GM23338 (cell line): ENCODE data around the gene SFT2D1. TPM values are rescaled to one million over a fixed set of nuclear protein-coding genes. Genes with fewer than 3 reads are reported as not detected.

Experiments
- ATAC-seq: fragments of 200-7000 bp; cut with Tn5 transposase; 3 replicates; pipeline ENCODE4 v1.9.1; 2020
- DNase-seq: peaks from one replicate; pipeline ENCODE4 v3.0.0-alpha.2; 2015; ENCODE audit warnings: low spot score
- H2AFZ ChIP-seq: fragments of 200-600 bp; sonication (generic); 2 replicates; pipeline ENCODE4 v1.8.0; 2016; ENCODE audit warnings: antibody characterized with exemption, mild to moderate bottlenecking, moderate library complexity
- H3F3A ChIP-seq: fragments of 200-600 bp; sonication (generic); replicated peaks from 2 replicates; pipeline ENCODE4 v1.8.0; 2017; ENCODE audit warnings: antibody characterized with exemption, mixed run types, low read depth
- H3K27ac ChIP-seq: fragments of 200-600 bp; sonication (generic); 2 replicates; pipeline ENCODE4 v1.6.1; 2016; ENCODE audit warnings: low read depth
- H3K27me3 ChIP-seq: fragments of 200-600 bp; sonication (generic); 2 replicates; pipeline ENCODE4 v1.8.0; 2016; ENCODE audit warnings: mild to moderate bottlenecking, mixed run types, moderate library complexity; ENCODE audit not compliant: insufficient read depth
- H3K36me3 ChIP-seq: fragments of 200-600 bp; sonication (generic); 2 replicates; pipeline ENCODE4 v1.8.0; 2016; ENCODE audit warnings: mild to moderate bottlenecking; ENCODE audit not compliant: insufficient read depth
- H3K4me1 ChIP-seq: fragments of 200-600 bp; sonication (generic); 2 replicates; pipeline ENCODE4 v1.8.0; 2016; ENCODE audit warnings: mild to moderate bottlenecking, moderate library complexity; ENCODE audit not compliant: insufficient read depth
- H3K4me2 ChIP-seq: fragments of 200-600 bp; sonication (generic); 2 replicates; pipeline ENCODE4 v1.7.1; 2017; ENCODE audit warnings: mixed run types
- H3K4me3 ChIP-seq: fragments of 200-600 bp; sonication (generic); 2 replicates; pipeline ENCODE4 v1.6.1; 2016; ENCODE audit warnings: mixed run types
- H3K79me2 ChIP-seq: fragments of 200-600 bp; sonication (generic); replicated peaks from 2 replicates; pipeline ENCODE4 v1.8.0; 2017; ENCODE audit warnings: mild to moderate bottlenecking; ENCODE audit not compliant: insufficient read depth
- H3K9me2 ChIP-seq: fragments of 200-600 bp; sonication (generic); 2 replicates; pipeline ENCODE4 v1.8.0; 2017; ENCODE audit not compliant: insufficient read depth
- H4K20me1 ChIP-seq: fragments of 200-600 bp; sonication (generic); replicated peaks from 2 replicates; pipeline ENCODE4 v1.8.0; 2017; ENCODE audit warnings: mild to moderate bottlenecking; ENCODE audit not compliant: insufficient read depth
- H3K27ac Mint-ChIP-seq: 2 replicates; pipeline ENCODE4 v1.8.0; 2020; ENCODE audit warnings: inconsistent platforms, mild to moderate bottlenecking, moderate library complexity, mixed read lengths
- H3K27me3 Mint-ChIP-seq: 3 replicates; pipeline ENCODE4 v1.8.0; 2022; ENCODE audit warnings: low read depth, mild to moderate bottlenecking, moderate library complexity, mixed read lengths, inconsistent platforms; ENCODE audit not compliant: insufficient read depth, poor library complexity
- H3K36me3 Mint-ChIP-seq: 3 replicates; pipeline ENCODE4 v1.8.0; 2021; ENCODE audit warnings: low read depth, mild to moderate bottlenecking, inconsistent platforms, moderate library complexity, mixed read lengths
- H3K4me1 Mint-ChIP-seq: 3 replicates; pipeline ENCODE4 v1.8.0; 2020; ENCODE audit warnings: mild to moderate bottlenecking, inconsistent platforms, mixed read lengths
- H3K4me3 Mint-ChIP-seq: 3 replicates; pipeline ENCODE4 v1.8.0; 2021; ENCODE audit warnings: moderate library complexity, mild to moderate bottlenecking, inconsistent platforms, mixed read lengths
- H3K9me3 Mint-ChIP-seq: 3 replicates; pipeline ENCODE4 v1.8.0; 2020; ENCODE audit warnings: moderate library complexity, mild to moderate bottlenecking, inconsistent platforms, mixed read lengths
- CREB1 ChIP-seq: fragments of 250-450 bp; sonication (Bioruptor Pico); IDR thresholded peaks from 2 replicates; pipeline ENCODE4 v1.5.0; 2020; ENCODE audit warnings: low read depth, mild to moderate bottlenecking, moderate library complexity
- CTCF ChIP-seq, 2 experiments: fragments of 200-600 bp in 1 of 2; sonication (generic) in 1 of 2; conservative IDR thresholded peaks; 2 replicates each; pipeline versions ENCODE4 v1.5.1 to v1.6.1; 2016 to 2017; ENCODE audit warnings: antibody characterized with exemption in 2 of 2, low read depth in 2 of 2, mild to moderate bottlenecking in 2 of 2, moderate library complexity in 1 of 2
- ETS1 ChIP-seq: IDR thresholded peaks from 2 replicates; pipeline ENCODE4 v1.6.1; 2016; ENCODE audit warnings: antibody characterized with exemption
- EZH2 ChIP-seq: fragments of 200-600 bp; sonication (generic); IDR thresholded peaks from one replicate; pipeline ENCODE4 v1.8.0; 2017; ENCODE audit warnings: antibody characterized with exemption, mild to moderate bottlenecking, low read depth; ENCODE audit not compliant: unreplicated experiment
- EZH2phosphoT487 ChIP-seq: fragments of 200-600 bp; sonication (generic); IDR thresholded peaks from one replicate; pipeline ENCODE4 v1.8.1; 2018; ENCODE audit warnings: antibody characterized with exemption; ENCODE audit not compliant: unreplicated experiment
- JUNB ChIP-seq: IDR thresholded peaks from one replicate; pipeline ENCODE4 v1.6.1; 2016; ENCODE audit warnings: antibody characterized with exemption; ENCODE audit not compliant: unreplicated experiment
- NANOG ChIP-seq: IDR thresholded peaks from 2 replicates; pipeline ENCODE4 v1.6.1; 2016; ENCODE audit warnings: antibody characterized with exemption, borderline replicate concordance
- POLR2AphosphoS5 ChIP-seq: IDR thresholded peaks from 2 replicates; pipeline ENCODE4 v1.6.1; 2016; ENCODE audit warnings: antibody characterized with exemption, low read depth
- REST ChIP-seq: IDR thresholded peaks from one replicate; pipeline ENCODE4 v1.6.1; 2018; ENCODE audit warnings: antibody characterized with exemption; ENCODE audit not compliant: unreplicated experiment
- STAT1 ChIP-seq: IDR thresholded peaks from one replicate; pipeline ENCODE4 v1.6.1; 2016; ENCODE audit warnings: antibody characterized with exemption; ENCODE audit not compliant: unreplicated experiment
- ZNF114 ChIP-seq: fragments of 250-450 bp; sonication (Bioruptor Pico); IDR thresholded peaks from 2 replicates; pipeline ENCODE4 v1.5.0; 2020; ENCODE audit warnings: mild to moderate bottlenecking, moderate library complexity
- ZNF331 ChIP-seq: fragments of 250-450 bp; sonication (Bioruptor Pico); IDR thresholded peaks from 2 replicates; pipeline ENCODE4 v1.5.0; 2020; ENCODE audit warnings: low read depth, mild to moderate bottlenecking, moderate library complexity
- ZNF462 ChIP-seq: fragments of 250-450 bp; sonication (Bioruptor Pico); IDR thresholded peaks from 2 replicates; pipeline ENCODE4 v1.5.0; 2020; ENCODE audit warnings: mild to moderate bottlenecking, moderate library complexity
- polyA plus RNA-seq: library from polyadenylated mRNA; unstranded; fragments of >200 nt; fragmentation: Nextera tagmentation; extraction: Ambion mirVana; gene quantifications from 2 replicates; pipeline ENCODE4 v1.2.1, GENCODE V29; 2016
- total RNA-seq: library from RNA; depleted of rRNA; stranded (reverse); fragments of >200 nt; shearing (Covaris generic); gene quantifications from 2 replicates; pipeline ENCODE4 v1.2.3, GENCODE V29; 2014

SFT2D1 gene
- total and polyA plus RNA-seq, 2 experiments from 2014 or later, result 74.7 to 120 TPM

- H3K4me2 ChIP-seq, result no peak overlapping the region
Observed at GRCh38 chr6:166271376-166271765, 71.0 kb downstream of the SFT2D1 start.

More at GRCh38 chr6:166271376-166271765, 71.0 kb downstream of the SFT2D1 start:
- no peaks in the 10 kb centered on the region for H3K9me3 Mint-ChIP-seq
- no peak for TF ChIP-seq ETS1
- no peak for TF ChIP-seq JUNB
- TF ChIP-seq ZNF114, result no peak
- TF ChIP-seq CREB1 (CRISPR knock-in tag), result no peak
- no peak for TF ChIP-seq REST
- TF ChIP-seq EZH2phosphoT487, result no peak
- TF ChIP-seq ZNF462 (CRISPR knock-in tag), result no peak
- TF ChIP-seq EZH2, result no peak
- no peak for TF ChIP-seq CTCF (conservative IDR thresholded peaks at IDR 0.05; ENCODE audit: low read depth in 2 of 2)
- no peak for TF ChIP-seq NANOG
- no peak for TF ChIP-seq STAT1
- TF ChIP-seq POLR2AphosphoS5, result no peak
- no peak for TF ChIP-seq ZNF331 (CRISPR knock-in tag)
- no peaks in the 10 kb centered on the region for H3F3A ChIP-seq
- H3K36me3 ChIP-seq, result no peaks in the 10 kb centered on the region
- no peak overlapping the region for H3K4me3 Mint-ChIP-seq
- H3K27me3 Mint-ChIP-seq, result peaks cover 42% of the 10 kb centered on the region
- ATAC-seq, result no peak
- no peak for DNase-seq
- no peaks in the 10 kb centered on the region for H3K9me2 ChIP-seq
- H3K79me2 ChIP-seq, result no peaks in the 10 kb centered on the region
- peaks cover 19% of the 10 kb centered on the region for H3K4me1 Mint-ChIP-seq
- H3K27me3 ChIP-seq, result peaks cover 34% of the 10 kb centered on the region
- no peak overlapping the region for H3K27ac ChIP-seq
- H3K27ac Mint-ChIP-seq, result no peak overlapping the region
- no peaks in the 10 kb centered on the region for H4K20me1 ChIP-seq
- no peak overlapping the region for H3K4me3 ChIP-seq
- no peaks in the 10 kb centered on the region for H3K36me3 Mint-ChIP-seq
- no peak overlapping the region for H2AFZ ChIP-seq
- H3K4me1 ChIP-seq, result peaks cover 15% of the 10 kb centered on the region
